ENCODE results near the gene TOX4. TPM values are rescaled to one million over a fixed set of nuclear protein-coding genes. Genes with fewer than 3 reads are reported as not detected.

The TOX4 gene
- total RNA-seq, 2 donors from 2014 or later, result 78.5 to 81.7 TPM

DNA sequence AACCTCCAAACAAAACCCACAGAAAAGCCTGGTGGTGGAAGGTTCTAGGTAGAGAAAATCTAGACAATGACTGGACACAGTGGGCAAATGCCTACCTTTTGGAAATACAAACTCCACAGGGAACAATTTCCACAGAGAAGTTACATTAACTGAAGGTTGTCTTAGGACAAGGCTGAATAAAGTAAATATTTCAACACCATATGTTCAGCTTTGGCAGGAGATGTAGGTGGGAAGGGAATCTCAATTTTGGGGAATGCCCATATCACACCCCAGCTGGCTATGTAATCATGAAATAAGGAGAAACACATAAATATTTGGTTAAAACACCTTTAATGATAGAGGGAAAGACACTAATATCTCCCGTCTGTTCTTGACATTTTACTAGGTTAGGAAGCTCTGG lies 43.8 kb downstream of the TOX4 start:
- ATAC-seq (replicated peaks), result no peak
- H3K4me1 Mint-ChIP-seq, result peaks cover 5% of the 10 kb centered on the region
- no peaks in the 10 kb centered on the region for H3K9me3 Mint-ChIP-seq
- H3K36me3 Mint-ChIP-seq (ENCODE audit: low read depth), result no peaks in the 10 kb centered on the region
- peaks cover 8% of the 10 kb centered on the region for H3K27me3 Mint-ChIP-seq
- H3K4me3 Mint-ChIP-seq, result no peak overlapping the region
- no peak overlapping the region for H3K27ac Mint-ChIP-seq

- no peak for ATAC-seq (replicated peaks)
Observed at GRCh38 chr14:21521501-21521900, 44.5 kb downstream of the TOX4 start.

GRCh38 chr14:21523203-21523602 lies 46.2 kb downstream of the TOX4 start:
- Mint-ChIP-seq H3K27me3 (peaks cover 4% of the 10 kb centered on the region), H3K9me3 (no peaks in the 10 kb centered on the region), H3K27ac (no peak overlapping the region), H3K4me1 (peaks cover 5% of the 10 kb centered on the region), H3K4me3 (no peak overlapping the region), H3K36me3 (ENCODE audit: low read depth) (no peaks in the 10 kb centered on the region)
- no peak for ATAC-seq (replicated peaks)

More at GRCh38 chr14:21521501-21521900, 44.5 kb downstream of the TOX4 start:
- no peaks in the 10 kb centered on the region for H3K36me3 Mint-ChIP-seq (ENCODE audit: low read depth)
- peaks cover 4% of the 10 kb centered on the region for H3K27me3 Mint-ChIP-seq
- H3K27ac Mint-ChIP-seq, result no peak overlapping the region
- H3K4me1 Mint-ChIP-seq, result peaks cover 5% of the 10 kb centered on the region
- no peak overlapping the region for H3K4me3 Mint-ChIP-seq
- H3K9me3 Mint-ChIP-seq, result no peaks in the 10 kb centered on the region

- H3K4me3 Mint-ChIP-seq, result peak overlapping the region; percentile 81
- peak overlapping the region; percentile 69 for H3K27ac Mint-ChIP-seq
- H3K36me3 Mint-ChIP-seq (ENCODE audit: low read depth), result no peaks in the 10 kb centered on the region
- peaks cover 5% of the 10 kb centered on the region for H3K4me1 Mint-ChIP-seq
- no peaks in the 10 kb centered on the region for H3K9me3 Mint-ChIP-seq
- ATAC-seq (replicated peaks), result no peak
- no peaks in the 10 kb centered on the region for H3K27me3 Mint-ChIP-seq
Observed at GRCh38 chr14:21524575-21525490, 47.8 kb downstream of the TOX4 start.

GRCh38 chr14:21525571-21525961 lies 48.6 kb downstream of the TOX4 start:
- Mint-ChIP-seq H3K27ac (peak overlapping the region; percentile 69), H3K4me3 (peak overlapping the region; percentile 81), H3K4me1 (peaks cover 5% of the 10 kb centered on the region), H3K9me3 (no peaks in the 10 kb centered on the region), H3K36me3 (ENCODE audit: low read depth) (no peaks in the 10 kb centered on the region), H3K27me3 (no peaks in the 10 kb centered on the region)
- ATAC-seq (replicated peaks), result peak; percentile 37

GRCh38 chr14:21525962-21526671 lies 49.1 kb downstream of the TOX4 start, which contains the start of gene SALL2:
Gene SALL2 (minus strand): TSS chr14:21526346. CDS start chr14:21526127, 219 bp downstream.
- Mint-ChIP-seq H3K27ac (peak within 1 kb of the TSS; percentile 69), H3K4me3 (peak within 1 kb of the TSS; percentile 81), H3K9me3 (no peaks in the 10 kb centered on the region), H3K27me3 (no peaks in the 10 kb centered on the region), H3K36me3 (ENCODE audit: low read depth) (no peaks in the 10 kb centered on the region), H3K4me1 (peaks cover 5% of the 10 kb centered on the region)
- ATAC-seq (replicated peaks), result peak; percentile 92

DNA sequence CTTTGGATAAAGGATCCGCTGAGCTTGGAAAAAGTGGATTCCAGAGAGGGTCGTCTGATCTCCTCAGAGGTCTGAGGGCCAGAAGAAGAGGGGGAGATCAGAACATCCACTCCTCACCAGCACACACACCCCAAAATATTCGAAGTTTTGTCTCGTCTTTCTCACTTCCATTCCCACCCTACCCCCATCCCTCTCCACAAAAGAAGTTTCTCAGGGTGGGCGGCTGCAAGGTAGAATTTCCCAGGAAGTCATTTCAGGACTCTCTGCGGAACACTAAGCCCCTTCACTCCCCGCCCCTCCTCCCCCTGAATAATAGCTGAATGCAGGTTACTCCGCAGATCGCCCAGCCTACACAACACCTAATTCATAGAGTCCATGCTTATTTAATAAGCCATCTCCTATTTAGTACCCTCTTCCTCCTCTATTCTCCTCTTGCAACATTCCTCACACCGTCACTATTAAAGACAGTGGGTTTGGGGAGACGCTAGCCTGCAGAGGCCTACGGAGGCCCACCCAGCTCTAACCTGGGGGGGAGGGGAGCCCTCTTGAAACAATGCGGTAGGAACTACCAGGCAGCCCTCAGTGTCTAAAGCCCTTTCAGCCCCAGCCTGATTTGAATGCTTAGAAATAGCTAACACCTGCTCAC lies 49.8 kb downstream of the TOX4 start:
- Mint-ChIP-seq H3K36me3 (ENCODE audit: low read depth) (no peaks in the 10 kb centered on the region), H3K4me1 (peaks cover 5% of the 10 kb centered on the region), H3K27ac (no peak overlapping the region), H3K4me3 (peak overlapping the region; percentile 81), H3K27me3 (no peaks in the 10 kb centered on the region), H3K9me3 (no peaks in the 10 kb centered on the region)
- no peak for ATAC-seq (replicated peaks)

DNA sequence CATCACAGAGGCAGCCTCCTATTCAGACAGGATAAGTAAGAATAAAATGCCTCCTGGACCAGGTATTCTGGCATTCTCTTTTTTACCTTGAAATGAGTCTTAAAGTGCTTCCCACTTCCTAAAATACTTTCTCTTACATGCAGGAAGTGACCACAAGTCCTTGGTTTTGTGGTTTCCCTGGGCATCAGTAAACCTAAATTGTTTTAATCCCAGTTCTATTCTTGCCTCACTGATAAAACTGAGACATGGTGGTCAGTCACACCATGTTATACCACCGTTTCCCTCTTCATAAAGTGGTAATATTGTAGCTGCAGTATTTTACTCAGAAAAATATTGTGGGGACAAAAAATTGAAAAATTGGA lies 50.3 kb downstream of the TOX4 start:
- Mint-ChIP-seq H3K27ac (no peak overlapping the region), H3K36me3 (ENCODE audit: low read depth) (no peaks in the 10 kb centered on the region), H3K9me3 (no peaks in the 10 kb centered on the region), H3K4me3 (peak overlapping the region; percentile 81), H3K27me3 (peaks cover 3% of the 10 kb centered on the region), H3K4me1 (peaks cover 5% of the 10 kb centered on the region)
- ATAC-seq (replicated peaks), result no peak

GRCh38 chr14:21528381-21529348 lies 51.7 kb downstream of the TOX4 start:
- no peaks in the 10 kb centered on the region for H3K36me3 Mint-ChIP-seq (ENCODE audit: low read depth)
- peaks cover 5% of the 10 kb centered on the region for H3K4me1 Mint-ChIP-seq
- no peak overlapping the region for H3K4me3 Mint-ChIP-seq
- H3K27ac Mint-ChIP-seq, result no peak overlapping the region
- ATAC-seq (replicated peaks), result no peak
- no peaks in the 10 kb centered on the region for H3K9me3 Mint-ChIP-seq
- H3K27me3 Mint-ChIP-seq, result peaks cover 3% of the 10 kb centered on the region

GRCh38 chr14:21529515-21529914 lies 52.5 kb downstream of the TOX4 start:
- peaks cover 5% of the 10 kb centered on the region for H3K4me1 Mint-ChIP-seq
- H3K27ac Mint-ChIP-seq, result no peak overlapping the region
- H3K4me3 Mint-ChIP-seq, result no peak overlapping the region
- no peak for ATAC-seq (replicated peaks)
- H3K36me3 Mint-ChIP-seq (ENCODE audit: low read depth), result no peaks in the 10 kb centered on the region
- H3K9me3 Mint-ChIP-seq, result no peaks in the 10 kb centered on the region
- H3K27me3 Mint-ChIP-seq, result peaks cover 7% of the 10 kb centered on the region

GRCh38 chr14:21533294-21533693 lies 56.3 kb downstream of the TOX4 start:
- H3K4me3 Mint-ChIP-seq, result no peak overlapping the region
- H3K27me3 Mint-ChIP-seq, result peaks cover 29% of the 10 kb centered on the region
- no peaks in the 10 kb centered on the region for H3K36me3 Mint-ChIP-seq (ENCODE audit: low read depth)
- no peak for ATAC-seq (replicated peaks)
- no peak overlapping the region for H3K27ac Mint-ChIP-seq
- no peaks in the 10 kb centered on the region for H3K4me1 Mint-ChIP-seq
- no peaks in the 10 kb centered on the region for H3K9me3 Mint-ChIP-seq

DNA sequence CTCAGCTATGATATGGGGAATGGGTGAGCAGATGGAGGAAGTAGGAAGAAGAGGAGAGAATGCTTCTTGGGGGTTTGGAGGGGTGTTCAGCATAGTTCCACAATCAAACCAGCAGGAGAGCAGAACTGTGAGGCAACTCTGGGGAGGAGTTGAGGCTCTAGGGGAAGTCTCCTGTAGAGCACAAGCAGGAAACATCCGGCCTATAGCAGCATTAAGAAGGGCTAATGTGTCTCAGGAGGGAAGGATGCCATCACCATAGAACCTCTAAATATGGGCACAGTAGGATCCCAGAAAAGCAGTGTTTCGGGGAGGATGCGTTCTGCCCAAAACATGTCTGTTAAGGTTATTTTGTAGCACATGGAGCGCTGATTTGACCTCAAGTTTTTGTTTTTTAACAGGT lies 57.6 kb downstream of the TOX4 start:
- peaks cover 42% of the 10 kb centered on the region for H3K27me3 Mint-ChIP-seq
- no peak overlapping the region for H3K4me3 Mint-ChIP-seq
- no peaks in the 10 kb centered on the region for H3K9me3 Mint-ChIP-seq
- no peak overlapping the region for H3K27ac Mint-ChIP-seq
- H3K4me1 Mint-ChIP-seq, result no peaks in the 10 kb centered on the region
- H3K36me3 Mint-ChIP-seq (ENCODE audit: low read depth), result no peaks in the 10 kb centered on the region
- ATAC-seq (replicated peaks), result no peak

- peaks cover 45% of the 10 kb centered on the region for H3K27me3 Mint-ChIP-seq
- H3K27ac Mint-ChIP-seq, result no peak overlapping the region
- no peaks in the 10 kb centered on the region for H3K9me3 Mint-ChIP-seq
- H3K36me3 Mint-ChIP-seq (ENCODE audit: low read depth), result no peaks in the 10 kb centered on the region
- H3K4me1 Mint-ChIP-seq, result no peaks in the 10 kb centered on the region
- no peak overlapping the region for H3K4me3 Mint-ChIP-seq
- no peak for ATAC-seq (replicated peaks)
Observed at GRCh38 chr14:21535545-21536417, 58.8 kb downstream of the TOX4 start.
